ENCODE measurements around the gene CLEC4F. TPM values are rescaled to one million over a fixed set of nuclear protein-coding genes. Genes with fewer than 3 reads are reported as not detected.

The CLEC4F gene, protein sequence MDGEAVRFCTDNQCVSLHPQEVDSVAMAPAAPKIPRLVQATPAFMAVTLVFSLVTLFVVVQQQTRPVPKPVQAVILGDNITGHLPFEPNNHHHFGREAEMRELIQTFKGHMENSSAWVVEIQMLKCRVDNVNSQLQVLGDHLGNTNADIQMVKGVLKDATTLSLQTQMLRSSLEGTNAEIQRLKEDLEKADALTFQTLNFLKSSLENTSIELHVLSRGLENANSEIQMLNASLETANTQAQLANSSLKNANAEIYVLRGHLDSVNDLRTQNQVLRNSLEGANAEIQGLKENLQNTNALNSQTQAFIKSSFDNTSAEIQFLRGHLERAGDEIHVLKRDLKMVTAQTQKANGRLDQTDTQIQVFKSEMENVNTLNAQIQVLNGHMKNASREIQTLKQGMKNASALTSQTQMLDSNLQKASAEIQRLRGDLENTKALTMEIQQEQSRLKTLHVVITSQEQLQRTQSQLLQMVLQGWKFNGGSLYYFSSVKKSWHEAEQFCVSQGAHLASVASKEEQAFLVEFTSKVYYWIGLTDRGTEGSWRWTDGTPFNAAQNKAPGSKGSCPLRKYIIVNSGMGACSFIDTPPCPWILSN
- polyA plus RNA-seq (not detected in 3 replicates), polyA minus RNA-seq (not detected in 3 replicates)
- not detected for polyA plus RNA-seq (2011; ENCODE audit: low read depth)
- polyA plus RNA-seq (2011; cell fraction: cytosol; rRNA removed), result not detected in 2 replicates
- not detected in 2 replicates for polyA plus RNA-seq (2011; cell fraction: nucleus; rRNA removed)
- not detected in 2 replicates for polyA plus RNA-seq (2012; ENCODE audit: low replicate concordance)
- polyA minus RNA-seq (2011; cell fraction: cytosol; rRNA and poly(A)+ RNA removed), result not detected
- not detected in 2 replicates for polyA minus RNA-seq (2011; cell fraction: nucleus; rRNA and poly(A)+ RNA removed)

DNA sequence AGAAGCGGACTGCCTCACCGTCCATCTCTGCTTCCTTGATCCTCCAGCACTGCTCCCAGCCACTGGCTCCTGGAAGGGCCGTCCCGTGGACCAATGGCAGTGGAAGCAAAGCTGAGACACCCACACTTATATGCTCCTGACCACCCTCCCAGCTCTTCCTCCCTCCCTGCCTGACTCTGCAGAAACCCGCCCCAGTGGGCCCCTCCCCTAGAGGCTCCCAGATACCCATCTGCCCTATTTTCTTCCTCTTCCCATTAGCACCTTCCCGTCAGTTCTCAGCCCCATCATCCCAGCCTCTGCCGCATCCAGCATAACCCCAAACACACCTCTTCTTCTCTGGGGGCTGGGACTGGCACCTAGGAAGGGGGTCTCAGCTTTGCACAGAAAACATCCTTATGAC, at the start of gene CLEC4F:
TSS of gene CLEC4F (minus strand) at position 101 of the 400 bp plus-strand sequence. CDS start at position 25, 76 bp downstream.
- no peak within 1 kb of the TSS for H3K4me3 ChIP-seq (ENCODE audit: control insufficient read depth in 2 of 3, extremely low read depth in 1 of 3, insufficient read depth in 2 of 3, low read depth in 1 of 3, low read length in 3 of 3)
- H2AFZ ChIP-seq (ENCODE audit: control insufficient read depth, low read length), result no peak within 1 kb of the TSS
- no peak for DNase-seq (ENCODE audit: low read depth, low spot score)
- no peak within 1 kb of the TSS for H3K27ac ChIP-seq (ENCODE audit: control insufficient read depth, insufficient read depth, low read length)
- dilution Hi-C loops (cut with MboI; ENCODE audit: extremely low pct_ligation_motif_present, low sequenced_read_pairs), result no loop called here
- TF ChIP-seq CTCF (optimal IDR thresholded peaks at IDR 0.05 in 1 of 3, IDR thresholded peaks at IDR 0.05 in 1 of 3, conservative IDR thresholded peaks at IDR 0.05 in 1 of 3; ENCODE audit: extremely low read depth in 1 of 3, insufficient read depth in 2 of 3, low read length in 3 of 3) (no peak), EZH2 (IDR thresholded peaks at IDR 0.05; ENCODE audit: low read length) (no peak)
- no peaks in the 10 kb centered on the region for H3K79me2 ChIP-seq (ENCODE audit: control insufficient read depth, insufficient read depth, low read length)
- H3K9me1 ChIP-seq (ENCODE audit: control insufficient read depth, extremely low read depth, insufficient read depth, low read length), result no peaks in the 10 kb centered on the region
- H4K20me1 ChIP-seq (ENCODE audit: control insufficient read depth, extremely low read depth, insufficient read depth, low read length), result no peaks in the 10 kb centered on the region
- H3K9me3 ChIP-seq (ENCODE audit: control insufficient read depth, low read depth, low read length), result no peaks in the 10 kb centered on the region
- no peak within 1 kb of the TSS for H3K4me2 ChIP-seq (ENCODE audit: control insufficient read depth, extremely low read depth, insufficient read depth, low read depth, low read length)
- no peak within 1 kb of the TSS for H3K9ac ChIP-seq (ENCODE audit: control insufficient read depth, extremely low read depth, insufficient read depth, low read length)
- no peak for FAIRE-seq
- no peaks in the 10 kb centered on the region for H3K4me1 ChIP-seq (ENCODE audit: control insufficient read depth, extremely low read depth, insufficient read depth, low read length)
- no peaks in the 10 kb centered on the region for H3K36me3 ChIP-seq (ENCODE audit: control insufficient read depth in 2 of 2, extremely low read depth in 1 of 2, insufficient read depth in 2 of 2, low read length in 2 of 2)
- peaks cover 37% of the 10 kb centered on the region for H3K27me3 ChIP-seq (ENCODE audit: control insufficient read depth, extremely low read depth, insufficient read depth, low read length)

DNA sequence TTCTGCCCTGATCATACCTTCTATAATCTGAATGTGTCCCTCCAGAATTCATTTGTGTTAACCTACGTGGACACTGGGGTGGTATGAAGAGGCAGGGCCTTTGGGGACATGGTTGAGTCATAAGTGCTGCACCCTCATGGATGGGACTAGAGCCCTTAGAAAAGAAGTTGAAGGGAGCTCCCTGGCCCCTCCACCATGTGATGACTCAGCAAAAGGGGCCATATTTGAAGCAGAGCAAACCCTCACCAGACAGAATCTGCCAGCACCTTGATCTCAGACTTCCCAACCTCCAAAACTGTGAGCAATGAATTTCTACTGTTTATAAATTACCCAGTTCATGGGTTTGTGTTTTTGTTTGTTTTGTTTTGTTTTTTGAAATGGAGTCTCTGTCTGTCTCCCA, 48.6 kb upstream of the CLEC4F start:
- dilution Hi-C loops (cut with MboI; ENCODE audit: extremely low pct_ligation_motif_present, low sequenced_read_pairs), result no loop called here
- DNase-seq (ENCODE audit: low read depth, low spot score), result no peak

More for the DNA sequence above, 48.6 kb upstream of the CLEC4F start:
- no peaks in the 10 kb centered on the region for H3K79me2 ChIP-seq (ENCODE audit: control insufficient read depth, insufficient read depth, low read length)
- no peaks in the 10 kb centered on the region for H3K36me3 ChIP-seq (ENCODE audit: control insufficient read depth in 2 of 2, extremely low read depth in 1 of 2, insufficient read depth in 2 of 2, low read length in 2 of 2)
- H3K9me1 ChIP-seq (ENCODE audit: control insufficient read depth, extremely low read depth, insufficient read depth, low read length), result no peaks in the 10 kb centered on the region
- H2AFZ ChIP-seq (ENCODE audit: control insufficient read depth, low read length), result no peak overlapping the region
- H3K27ac ChIP-seq (ENCODE audit: control insufficient read depth, insufficient read depth, low read length), result no peak overlapping the region
- peaks cover 21% of the 10 kb centered on the region for H3K27me3 ChIP-seq (ENCODE audit: control insufficient read depth, extremely low read depth, insufficient read depth, low read length)
- no peak overlapping the region for H3K4me3 ChIP-seq (ENCODE audit: control insufficient read depth in 2 of 3, extremely low read depth in 1 of 3, insufficient read depth in 2 of 3, low read depth in 1 of 3, low read length in 3 of 3)
- no peaks in the 10 kb centered on the region for H3K9me3 ChIP-seq (ENCODE audit: control insufficient read depth, low read depth, low read length)
- no peak overlapping the region for H3K9ac ChIP-seq (ENCODE audit: control insufficient read depth, extremely low read depth, insufficient read depth, low read length)
- FAIRE-seq, result no peak
- H3K4me2 ChIP-seq (ENCODE audit: control insufficient read depth, extremely low read depth, insufficient read depth, low read depth, low read length), result no peak overlapping the region
- TF ChIP-seq EZH2 (IDR thresholded peaks at IDR 0.05; ENCODE audit: low read length) (no peak), CTCF (optimal IDR thresholded peaks at IDR 0.05 in 1 of 3, IDR thresholded peaks at IDR 0.05 in 1 of 3, conservative IDR thresholded peaks at IDR 0.05 in 1 of 3; ENCODE audit: extremely low read depth in 1 of 3, insufficient read depth in 2 of 3, low read length in 3 of 3) (no peak)
- H3K4me1 ChIP-seq (ENCODE audit: control insufficient read depth, extremely low read depth, insufficient read depth, low read length), result peaks cover 4% of the 10 kb centered on the region
- no peaks in the 10 kb centered on the region for H4K20me1 ChIP-seq (ENCODE audit: control insufficient read depth, extremely low read depth, insufficient read depth, low read length)
